SU-DHL-6 (cell line): ENCODE data around the gene BMP6.

Experiments used
- H2AFZ ChIP-seq: fragments of 200-600 bp; sonication (generic); 2 replicates; pipeline ENCODE4 v1.6.1; 2014; ENCODE audit warnings: low read depth, mild to moderate bottlenecking, moderate library complexity, mixed read lengths, antibody characterized with exemption, low read length; ENCODE audit not compliant: severe bottlenecking
- H3F3A ChIP-seq: fragments of 200-600 bp; shearing (Covaris generic); 2 replicates; pipeline ENCODE4 v1.6.0; 2016; ENCODE audit warnings: antibody characterized with exemption, mild to moderate bottlenecking; ENCODE audit not compliant: insufficient read depth
- H3K27ac ChIP-seq: fragments of 200-600 bp; sonication (generic); 2 replicates; pipeline ENCODE4 v1.5.1; 2016; ENCODE audit warnings: low read depth, mild to moderate bottlenecking, low read length, moderate library complexity, mixed read lengths
- H3K27me3 ChIP-seq: fragments of 200-600 bp; sonication (generic), shearing (Covaris generic); 2 replicates; pipeline ENCODE4 v1.6.0; 2014; ENCODE audit warnings: mild to moderate bottlenecking, low read length
- H3K36me3 ChIP-seq: fragments of 200-600 bp; sonication (generic); 2 replicates; pipeline ENCODE4 v1.6.1; 2014; ENCODE audit warnings: mild to moderate bottlenecking, low read length, mixed read lengths
- H3K4me2 ChIP-seq: fragments of 300-600, 200-600 bp; shearing (Covaris generic), sonication (generic); 2 replicates; pipeline ENCODE4 v1.6.0; 2014; ENCODE audit warnings: low read length, low read depth, mild to moderate bottlenecking; ENCODE audit not compliant: poor library complexity, severe bottlenecking
- H3K4me3 ChIP-seq: fragments of 200-600 bp; sonication (generic); 2 replicates; pipeline ENCODE4 v1.5.1; 2014; ENCODE audit warnings: antibody characterized with exemption, low read length, mild to moderate bottlenecking, mixed read lengths; ENCODE audit not compliant: insufficient read depth, poor library complexity, severe bottlenecking
- H3K79me2 ChIP-seq: fragments of 200-600 bp; sonication (generic); 2 replicates; pipeline ENCODE4 v1.6.1; 2014; ENCODE audit warnings: mild to moderate bottlenecking, low read length, moderate library complexity; ENCODE audit not compliant: insufficient read depth
- H3K9ac ChIP-seq: fragments of 200-600 bp; sonication (generic); 2 replicates; pipeline ENCODE4 v1.7.0; 2014; ENCODE audit warnings: mild to moderate bottlenecking, low read length
- H3K9me2 ChIP-seq: fragments of 200-600 bp; sonication (generic); replicated peaks from 2 replicates; pipeline ENCODE4 v1.6.1; 2014; ENCODE audit warnings: low read length; ENCODE audit not compliant: insufficient read depth
- H3K9me3 ChIP-seq: fragments of 200-600 bp; sonication (generic); 2 replicates; pipeline ENCODE4 v1.6.1; 2014; ENCODE audit warnings: low read length, mixed read lengths; ENCODE audit not compliant: insufficient read depth
- H4K20me1 ChIP-seq: fragments of 200-600 bp; sonication (generic); 2 replicates; pipeline ENCODE4 v1.6.1; 2014; ENCODE audit warnings: low read depth, mild to moderate bottlenecking, antibody characterized with exemption, low read length, moderate library complexity, mixed read lengths
- EZH2phosphoT487 ChIP-seq: fragments of 200-600 bp; sonication (generic), shearing (Covaris generic); conservative IDR thresholded peaks from 2 replicates; pipeline ENCODE4 v1.6.1; 2018; ENCODE audit warnings: mild to moderate bottlenecking, antibody characterized with exemption, low read length, moderate library complexity, mixed read lengths
- TF ChIP-seq, protein P1 (sequence below): fragments of 200-600 bp; sonication (generic); IDR thresholded peaks from one replicate; pipeline ENCODE4 v1.5.1; 2017; ENCODE audit warnings: antibody characterized with exemption, mild to moderate bottlenecking, low read length, moderate library complexity; ENCODE audit not compliant: insufficient read depth, poor library complexity, severe bottlenecking

Gene BMP6

DNA sequence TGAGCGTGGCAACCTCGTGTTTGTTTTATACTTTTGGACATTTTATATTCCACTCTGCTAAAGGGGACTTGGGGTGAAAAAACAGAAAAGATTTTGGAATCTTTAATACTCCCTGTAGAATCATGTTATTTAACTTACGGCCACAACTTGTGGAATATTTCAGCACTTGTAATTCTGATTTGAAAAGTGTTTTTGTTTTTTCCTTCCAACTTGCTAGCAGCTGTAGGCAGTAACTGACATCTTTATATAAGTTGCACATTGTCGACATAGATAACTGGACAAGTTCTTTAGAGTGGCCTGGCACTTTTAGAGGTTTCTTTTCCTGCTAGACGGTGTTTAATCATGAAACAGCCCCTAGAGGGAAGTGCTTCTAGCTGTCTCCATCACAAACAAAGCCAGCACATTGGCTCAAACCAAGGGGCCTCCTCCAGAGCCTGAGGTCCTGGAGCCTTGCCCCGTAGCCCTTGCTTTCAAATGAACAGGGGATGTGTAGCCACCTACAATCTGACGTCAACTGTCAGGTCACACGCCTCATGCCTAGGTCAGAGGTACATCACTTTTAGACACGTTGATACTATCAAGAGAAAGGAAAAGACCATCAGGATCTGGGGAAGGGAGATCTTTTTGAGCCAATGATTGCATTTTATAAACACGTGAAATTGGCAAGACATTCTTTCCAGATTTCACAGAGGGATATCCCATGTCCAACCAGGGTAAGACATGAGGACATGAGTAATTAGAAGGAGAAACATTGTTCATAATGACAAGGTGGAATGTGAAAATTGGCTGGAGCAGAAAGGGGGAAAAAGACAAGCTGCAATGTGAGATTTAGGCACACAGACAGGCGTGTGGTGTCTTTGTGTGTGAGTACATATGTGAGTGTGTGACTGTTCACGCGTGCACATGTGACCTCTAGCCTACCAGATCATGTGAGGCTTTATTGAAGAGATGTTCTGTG is 92.6 kb downstream of the BMP6 start:
- no peak overlapping the region for H2AFZ ChIP-seq
- H3K27me3 ChIP-seq: no peaks in the 10 kb centered on the region
- H3K79me2 ChIP-seq: no peaks in the 10 kb centered on the region
- no peaks in the 10 kb centered on the region for H3K36me3 ChIP-seq
- no peak overlapping the region for H3K9ac ChIP-seq
- TF ChIP-seq, protein P1, sequence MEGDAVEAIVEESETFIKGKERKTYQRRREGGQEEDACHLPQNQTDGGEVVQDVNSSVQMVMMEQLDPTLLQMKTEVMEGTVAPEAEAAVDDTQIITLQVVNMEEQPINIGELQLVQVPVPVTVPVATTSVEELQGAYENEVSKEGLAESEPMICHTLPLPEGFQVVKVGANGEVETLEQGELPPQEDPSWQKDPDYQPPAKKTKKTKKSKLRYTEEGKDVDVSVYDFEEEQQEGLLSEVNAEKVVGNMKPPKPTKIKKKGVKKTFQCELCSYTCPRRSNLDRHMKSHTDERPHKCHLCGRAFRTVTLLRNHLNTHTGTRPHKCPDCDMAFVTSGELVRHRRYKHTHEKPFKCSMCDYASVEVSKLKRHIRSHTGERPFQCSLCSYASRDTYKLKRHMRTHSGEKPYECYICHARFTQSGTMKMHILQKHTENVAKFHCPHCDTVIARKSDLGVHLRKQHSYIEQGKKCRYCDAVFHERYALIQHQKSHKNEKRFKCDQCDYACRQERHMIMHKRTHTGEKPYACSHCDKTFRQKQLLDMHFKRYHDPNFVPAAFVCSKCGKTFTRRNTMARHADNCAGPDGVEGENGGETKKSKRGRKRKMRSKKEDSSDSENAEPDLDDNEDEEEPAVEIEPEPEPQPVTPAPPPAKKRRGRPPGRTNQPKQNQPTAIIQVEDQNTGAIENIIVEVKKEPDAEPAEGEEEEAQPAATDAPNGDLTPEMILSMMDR: no peak
- TF ChIP-seq EZH2phosphoT487: no peak
- no peaks in the 10 kb centered on the region for H3F3A ChIP-seq
- H3K4me2 ChIP-seq: no peak overlapping the region
- H3K9me3 ChIP-seq: no peaks in the 10 kb centered on the region
- H3K9me2 ChIP-seq: no peaks in the 10 kb centered on the region
- no peaks in the 10 kb centered on the region for H4K20me1 ChIP-seq
- no peak overlapping the region for H3K27ac ChIP-seq
- no peak overlapping the region for H3K4me3 ChIP-seq

DNA sequence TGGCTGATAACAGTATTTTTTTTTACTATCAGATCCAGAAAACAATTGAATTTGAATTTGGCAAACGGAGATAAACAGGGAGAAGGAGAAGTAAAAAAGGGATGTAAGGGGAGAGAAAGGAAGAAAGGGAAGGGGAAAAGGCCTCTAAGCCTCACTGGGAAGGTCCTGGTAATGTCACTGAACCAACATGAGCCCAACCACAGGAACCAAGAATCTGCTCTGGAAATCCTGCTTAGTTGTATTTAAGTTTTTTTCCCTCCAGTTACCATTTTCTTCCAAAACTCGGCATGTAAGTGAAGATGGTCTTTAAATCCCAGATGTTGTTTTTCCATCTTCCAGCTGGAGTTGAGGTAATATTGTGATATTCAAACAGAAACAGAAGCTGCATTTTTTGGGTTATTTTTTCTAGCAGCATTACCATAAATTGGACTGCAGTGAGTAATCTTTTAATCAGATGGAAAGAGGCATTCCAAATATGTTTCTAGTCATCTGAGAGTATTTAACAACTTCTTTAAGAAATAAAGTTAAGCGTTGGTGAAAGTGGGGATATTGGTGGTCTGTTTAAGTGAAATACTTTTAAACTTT is 93.6 kb downstream of the BMP6 start:
- Histone ChIP-seq H3K9me2 (no peaks in the 10 kb centered on the region), H3K79me2 (no peaks in the 10 kb centered on the region), H3K4me2 (no peak overlapping the region), H2AFZ (no peak overlapping the region), H3K27ac (no peak overlapping the region), H3K36me3 (no peaks in the 10 kb centered on the region), H3K9ac (no peak overlapping the region), H3K27me3 (no peaks in the 10 kb centered on the region), H3K9me3 (no peaks in the 10 kb centered on the region), H3K4me3 (no peak overlapping the region), H3F3A (no peaks in the 10 kb centered on the region), H4K20me1 (no peaks in the 10 kb centered on the region)
- TF ChIP-seq, protein P1: no peak
- no peak for TF ChIP-seq EZH2phosphoT487

DNA sequence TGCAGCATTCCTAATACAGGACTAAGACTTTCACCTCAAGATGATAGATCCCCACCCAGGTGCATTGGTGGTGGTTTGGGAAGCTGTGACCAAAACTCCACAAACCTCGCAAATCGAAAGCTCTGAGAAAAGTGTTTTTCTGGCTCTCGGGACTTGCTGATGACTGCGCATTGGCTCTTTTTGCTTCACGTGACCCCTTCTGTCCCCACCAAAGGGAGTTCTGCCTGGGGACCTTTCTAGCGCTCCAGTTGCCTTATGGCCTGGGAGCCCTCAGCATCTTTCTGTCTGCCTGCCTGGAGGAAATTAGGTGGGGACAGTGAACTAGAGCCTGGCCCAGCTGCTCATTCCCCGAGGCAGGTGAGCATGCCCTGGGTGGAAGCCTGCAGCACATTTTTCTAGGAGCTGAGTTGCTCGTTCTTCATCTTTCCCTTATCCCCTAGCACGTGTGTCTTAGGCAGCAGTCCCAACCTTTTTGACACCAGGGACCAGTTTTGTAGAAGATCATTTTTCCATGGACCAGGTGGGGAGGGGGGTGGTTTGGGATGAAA is 94.5 kb downstream of the BMP6 start:
- no peak overlapping the region for H2AFZ ChIP-seq

More for the DNA sequence above, 94.5 kb downstream of the BMP6 start:
- Histone ChIP-seq H4K20me1 (no peaks in the 10 kb centered on the region), H3K9me2 (no peaks in the 10 kb centered on the region), H3K4me2 (no peak overlapping the region), H3K27ac (no peak overlapping the region), H3K4me3 (no peak overlapping the region), H3K27me3 (no peaks in the 10 kb centered on the region), H3K79me2 (no peaks in the 10 kb centered on the region), H3K9me3 (no peaks in the 10 kb centered on the region), H3K9ac (no peak overlapping the region), H3K36me3 (no peaks in the 10 kb centered on the region), H3F3A (no peaks in the 10 kb centered on the region)
- TF ChIP-seq EZH2phosphoT487: no peak
- TF ChIP-seq, protein P1: no peak
